ENCODE data around the gene FGF14.

FGF14 gene

GRCh38 chr13:102002287-102002686 lies 399.6 kb downstream of the FGF14 start:
- no peaks in the 10 kb centered on the region for H3K27me3 ChIP-seq (ENCODE audit: insufficient read depth, poor library complexity, severe bottlenecking)
- H3K4me1 ChIP-seq (ENCODE audit: insufficient read depth, poor library complexity, severe bottlenecking), result no peaks in the 10 kb centered on the region
- H3K36me3 ChIP-seq (ENCODE audit: low read depth), result no peaks in the 10 kb centered on the region
- no peak for TF ChIP-seq CTCF (IDR thresholded peaks at IDR 0.05; ENCODE audit: poor library complexity, severe bottlenecking)
- no peak overlapping the region for H3K4me3 ChIP-seq (ENCODE audit: severe bottlenecking)
- no peak overlapping the region for H3K27ac ChIP-seq (ENCODE audit: poor library complexity, severe bottlenecking)
- H3K9me3 ChIP-seq (ENCODE audit: severe bottlenecking), result no peaks in the 10 kb centered on the region
- ATAC-seq (ENCODE audit: low read depth), result no peak
- DNase-seq (ENCODE audit: low spot score), result no peak

GRCh38 chr13:102000764-102001163 lies 401.1 kb downstream of the FGF14 start:
- DNase-seq (ENCODE audit: low spot score) (no peak), ATAC-seq (ENCODE audit: low read depth) (no peak)
- Histone ChIP-seq H3K27ac (ENCODE audit: poor library complexity, severe bottlenecking) (no peak overlapping the region), H3K4me1 (ENCODE audit: insufficient read depth, poor library complexity, severe bottlenecking) (no peaks in the 10 kb centered on the region), H3K27me3 (ENCODE audit: insufficient read depth, poor library complexity, severe bottlenecking) (no peaks in the 10 kb centered on the region), H3K9me3 (ENCODE audit: severe bottlenecking) (no peaks in the 10 kb centered on the region), H3K4me3 (ENCODE audit: severe bottlenecking) (no peak overlapping the region), H3K36me3 (ENCODE audit: low read depth) (no peaks in the 10 kb centered on the region)
- TF ChIP-seq CTCF (IDR thresholded peaks at IDR 0.05; ENCODE audit: poor library complexity, severe bottlenecking), result no peak

DNA sequence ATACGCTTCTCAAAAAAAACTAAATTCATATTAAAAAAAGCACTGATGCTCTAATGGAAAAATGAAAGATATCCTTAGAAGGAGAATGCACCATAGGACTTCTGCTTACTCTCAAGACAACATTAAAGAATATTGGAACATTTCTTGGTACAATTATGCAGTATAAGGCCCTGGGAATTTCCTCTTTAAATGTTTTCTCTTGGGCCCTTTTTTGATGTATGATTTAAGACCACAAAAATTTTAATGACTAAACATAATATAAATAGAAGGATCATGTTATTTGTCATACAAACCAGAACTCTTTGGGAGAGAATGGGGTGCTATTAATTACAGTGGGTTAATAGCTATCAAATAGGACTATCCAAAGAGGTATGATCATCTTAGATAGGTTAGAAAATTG lies 403.7 kb downstream of the FGF14 start:
- Histone ChIP-seq H3K27ac (ENCODE audit: poor library complexity, severe bottlenecking) (no peak overlapping the region), H3K4me3 (ENCODE audit: severe bottlenecking) (no peak overlapping the region), H3K27me3 (ENCODE audit: insufficient read depth, poor library complexity, severe bottlenecking) (no peaks in the 10 kb centered on the region), H3K9me3 (ENCODE audit: severe bottlenecking) (no peaks in the 10 kb centered on the region), H3K36me3 (ENCODE audit: low read depth) (no peaks in the 10 kb centered on the region), H3K4me1 (ENCODE audit: insufficient read depth, poor library complexity, severe bottlenecking) (no peaks in the 10 kb centered on the region)
- DNase-seq (ENCODE audit: low spot score), result no peak
- ATAC-seq (ENCODE audit: low read depth), result no peak
- no peak for TF ChIP-seq CTCF (IDR thresholded peaks at IDR 0.05; ENCODE audit: poor library complexity, severe bottlenecking)

- ATAC-seq (ENCODE audit: low read depth), result no peak
- no peak for TF ChIP-seq CTCF (IDR thresholded peaks at IDR 0.05; ENCODE audit: poor library complexity, severe bottlenecking)
- Histone ChIP-seq H3K9me3 (ENCODE audit: severe bottlenecking) (no peaks in the 10 kb centered on the region), H3K4me1 (ENCODE audit: insufficient read depth, poor library complexity, severe bottlenecking) (no peaks in the 10 kb centered on the region), H3K27me3 (ENCODE audit: insufficient read depth, poor library complexity, severe bottlenecking) (no peaks in the 10 kb centered on the region), H3K27ac (ENCODE audit: poor library complexity, severe bottlenecking) (no peak overlapping the region), H3K4me3 (ENCODE audit: severe bottlenecking) (no peak overlapping the region), H3K36me3 (ENCODE audit: low read depth) (no peaks in the 10 kb centered on the region)
- DNase-seq (ENCODE audit: low spot score), result no peak
These were observed 404.9 kb downstream of the FGF14 start for GRCh38 chr13:101996954-101997353.

DNA sequence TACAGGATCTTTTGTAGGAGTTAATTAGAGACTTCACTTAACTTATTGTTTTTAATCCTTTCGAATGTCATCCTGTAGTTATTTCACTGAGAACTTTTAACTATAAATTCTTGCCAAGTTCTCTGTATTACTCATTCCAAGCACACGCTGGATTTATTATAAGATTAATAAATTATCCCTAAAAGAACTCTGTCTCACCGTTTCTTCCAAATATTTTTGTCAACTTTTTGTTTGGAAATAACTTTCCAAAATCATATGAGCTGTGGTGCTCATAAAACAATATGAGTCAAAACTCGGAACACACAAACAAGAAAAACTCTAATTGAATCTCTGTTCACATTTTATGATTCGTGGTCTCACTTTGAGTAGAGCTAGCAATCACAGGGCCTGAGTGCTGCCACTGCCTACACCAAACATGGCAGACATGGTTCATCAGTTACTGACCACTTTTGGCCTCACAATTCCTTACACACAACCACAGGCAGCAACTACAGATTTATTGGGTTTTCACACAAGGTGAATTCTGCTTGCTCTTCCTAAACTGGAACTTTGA lies 412.0 kb downstream of the FGF14 start:
- Histone ChIP-seq H3K27ac (ENCODE audit: poor library complexity, severe bottlenecking) (no peak overlapping the region), H3K36me3 (ENCODE audit: low read depth) (no peaks in the 10 kb centered on the region), H3K4me1 (ENCODE audit: insufficient read depth, poor library complexity, severe bottlenecking) (no peaks in the 10 kb centered on the region), H3K27me3 (ENCODE audit: insufficient read depth, poor library complexity, severe bottlenecking) (no peaks in the 10 kb centered on the region), H3K9me3 (ENCODE audit: severe bottlenecking) (no peaks in the 10 kb centered on the region), H3K4me3 (ENCODE audit: severe bottlenecking) (no peak overlapping the region)
- no peak for ATAC-seq (ENCODE audit: low read depth)
- no peak for DNase-seq (ENCODE audit: low spot score)
- TF ChIP-seq CTCF (IDR thresholded peaks at IDR 0.05; ENCODE audit: poor library complexity, severe bottlenecking), result no peak
